ENCODE results near the gene CFAP77. TPM values are rescaled to one million over a fixed set of nuclear protein-coding genes. Genes with fewer than 3 reads are reported as not detected.

Gene CFAP77
- polyA plus RNA-seq, 1 donor from 2014 or later, result not detected

GRCh38 chr9:132595319-132595718 is 185.3 kb downstream of the CFAP77 start:
- peaks cover 34% of the 10 kb centered on the region for H3K27me3 ChIP-seq (ENCODE audit: insufficient read depth, low read depth, low read length)
- H3K9ac ChIP-seq (ENCODE audit: low read length), result no peak overlapping the region
- no peaks in the 10 kb centered on the region for H3K79me2 ChIP-seq (replicated peaks; ENCODE audit: insufficient read depth, low read length)
- H4K20me1 ChIP-seq (ENCODE audit: insufficient read depth), result no peaks in the 10 kb centered on the region
- no peaks in the 10 kb centered on the region for H3F3A ChIP-seq (ENCODE audit: insufficient read depth, low read length, poor library complexity, severe bottlenecking)
- TF ChIP-seq POLR2AphosphoS5 (IDR thresholded peaks at IDR 0.05) (no peak), SMC3 (conservative IDR thresholded peaks at IDR 0.05; ENCODE audit: poor library complexity) (no peak), EZH2 (IDR thresholded peaks at IDR 0.05; ENCODE audit: borderline replicate concordance, insufficient read depth, low read length, poor library complexity, severe bottlenecking) (no peak), MXI1 (conservative IDR thresholded peaks at IDR 0.05; ENCODE audit: poor library complexity, severe bottlenecking) (no peak), TAF1 (IDR thresholded peaks at IDR 0.05; ENCODE audit: low read depth) (no peak), CTCF (IDR thresholded peaks at IDR 0.05; ENCODE audit: poor library complexity, severe bottlenecking) (no peak), REST (IDR thresholded peaks at IDR 0.05; ENCODE audit: borderline replicate concordance) (no peak)
- H3K27ac ChIP-seq (ENCODE audit: low read length), result no peak overlapping the region
- no peak overlapping the region for H3K4me3 ChIP-seq (ENCODE audit: low read length)
- H3K4me2 ChIP-seq (ENCODE audit: low read length), result no peak overlapping the region
- no peak overlapping the region for H2AFZ ChIP-seq (ENCODE audit: low read depth, low read length)
- no peaks in the 10 kb centered on the region for H3K36me3 ChIP-seq (ENCODE audit: insufficient read depth, low read length)
- no peaks in the 10 kb centered on the region for H3K9me3 ChIP-seq (ENCODE audit: low read length)
- H3K9me2 ChIP-seq (ENCODE audit: insufficient read depth, low read length), result no peaks in the 10 kb centered on the region

GRCh38 chr9:132596200-132596599 is 186.2 kb downstream of the CFAP77 start:
- no peak for TF ChIP-seq CTCF (IDR thresholded peaks at IDR 0.05; ENCODE audit: poor library complexity, severe bottlenecking)
- TF ChIP-seq EZH2 (IDR thresholded peaks at IDR 0.05; ENCODE audit: borderline replicate concordance, insufficient read depth, low read length, poor library complexity, severe bottlenecking), result no peak
- TF ChIP-seq RAD21 (conservative IDR thresholded peaks at IDR 0.05), result no peak
- TF ChIP-seq POLR2AphosphoS5 (IDR thresholded peaks at IDR 0.05), result no peak
- no peak for TF ChIP-seq SMC3 (conservative IDR thresholded peaks at IDR 0.05; ENCODE audit: poor library complexity)
- TF ChIP-seq REST (IDR thresholded peaks at IDR 0.05; ENCODE audit: borderline replicate concordance), result no peak
- no peak for TF ChIP-seq EP300 (conservative IDR thresholded peaks at IDR 0.05; ENCODE audit: poor library complexity, severe bottlenecking)
- TF ChIP-seq TAF1 (IDR thresholded peaks at IDR 0.05; ENCODE audit: low read depth), result no peak
- TF ChIP-seq MXI1 (conservative IDR thresholded peaks at IDR 0.05; ENCODE audit: poor library complexity, severe bottlenecking), result no peak
- no peak overlapping the region for H3K27ac ChIP-seq (ENCODE audit: low read length)
- H3K27me3 ChIP-seq (ENCODE audit: insufficient read depth, low read depth, low read length), result peaks cover 25% of the 10 kb centered on the region
- no peak overlapping the region for H2AFZ ChIP-seq (ENCODE audit: low read depth, low read length)
- no peaks in the 10 kb centered on the region for H3K36me3 ChIP-seq (ENCODE audit: insufficient read depth, low read length)
- H3K4me3 ChIP-seq (ENCODE audit: low read length), result no peak overlapping the region
- H3K79me2 ChIP-seq (replicated peaks; ENCODE audit: insufficient read depth, low read length), result no peaks in the 10 kb centered on the region
- no peaks in the 10 kb centered on the region for H3K9me2 ChIP-seq (ENCODE audit: insufficient read depth, low read length)
- no peak overlapping the region for H3K4me2 ChIP-seq (ENCODE audit: low read length)
- H4K20me1 ChIP-seq (ENCODE audit: insufficient read depth), result no peaks in the 10 kb centered on the region
- H3F3A ChIP-seq (ENCODE audit: insufficient read depth, low read length, poor library complexity, severe bottlenecking), result no peaks in the 10 kb centered on the region
- no peaks in the 10 kb centered on the region for H3K9me3 ChIP-seq (ENCODE audit: low read length)
- no peak overlapping the region for H3K9ac ChIP-seq (ENCODE audit: low read length)
